Heart left ventricle (tissue), 16 donors: ENCODE results near the gene LRRTM4. TPM values are rescaled to one million over a fixed set of nuclear protein-coding genes. Genes with fewer than 3 reads are reported as not detected.

Experiments used
- ATAC-seq, 4 donors: fragments of 200-7000 bp; cut with Tn5 transposase; one replicate each; pipeline ENCODE4 v1.9.1; 2020 to 2022; ENCODE audit warnings: moderate library complexity in 4 of 4, mild to moderate bottlenecking in 3 of 4, moderate number of reproducible peaks in 1 of 4
- DNase-seq, 5 donors: peaks; one replicate each; pipeline ENCODE4 v3.0.0-alpha.2; 2020
- H3K27ac ChIP-seq, 12 donors: fragments of 200-600 bp; sonication (generic) in 4 of 12; one replicate each; pipeline versions ENCODE4 v1.5.0 to v1.8.0; 2016 to 2022; ENCODE audit warnings: mild to moderate bottlenecking in 2 of 12
- H3K27me3 ChIP-seq, 9 donors: fragments of 200-600 bp; sonication (generic) in 2 of 9; one replicate each; pipeline versions ENCODE4 v1.5.1 to v1.8.0; 2016 to 2022; ENCODE audit warnings: mild to moderate bottlenecking in 3 of 9
- H3K36me3 ChIP-seq, 9 donors: fragments of 200-600 bp; sonication (generic) in 2 of 9; one replicate each; pipeline versions ENCODE4 v1.5.0 to v1.8.0; 2018 to 2022; ENCODE audit warnings: mild to moderate bottlenecking in 2 of 9
- H3K4me1 ChIP-seq, 12 donors: fragments of 200-600 bp; sonication (generic) in 4 of 12; one replicate each; pipeline versions ENCODE4 v1.5.0 to v1.8.0; 2016 to 2022; ENCODE audit warnings: mild to moderate bottlenecking in 3 of 12
- H3K4me3 ChIP-seq, 12 donors: fragments of 200-600 bp; sonication (generic) in 4 of 12; one replicate each; pipeline versions ENCODE4 v1.5.0 to v1.8.0; 2017 to 2022; ENCODE audit warnings: mild to moderate bottlenecking in 9 of 12, moderate library complexity in 4 of 12
- H3K9me3 ChIP-seq, 12 donors: fragments of 200-600 bp; sonication (generic) in 4 of 12; one replicate each; pipeline versions ENCODE4 v1.5.0 to v1.8.0; 2016 to 2022; ENCODE audit warnings: mild to moderate bottlenecking in 1 of 12
- POLR2A ChIP-seq, 2 donors: fragments of 450-650 bp; IDR thresholded peaks; one replicate each; pipeline ENCODE4 v1.6.1; 2017; ENCODE audit warnings: antibody characterized with exemption in 2 of 2, mild to moderate bottlenecking in 2 of 2, moderate library complexity in 2 of 2
- WGBS, 4 donors: extraction: QIAGEN DNeasy Blood & Tissue Kit in 2 of 4; methylation state at CpG; one replicate each; pipeline versions ENCODE4 v1.1.5 to v1.1.7; 2013 to 2018; 5-methylcytosine and 5-hydroxymethylcytosine counted together
- intact Hi-C, 10 donors: fragments of 100-400 bp; cut with DNase I; formaldehyde crosslinking; loops; one replicate each; pipeline versions ENCODE4 v1.11.1 to v1.14.2; 2022
- polyA plus RNA-seq, 2 donors: library from polyadenylated mRNA; stranded (reverse); fragments of 200-250 nt; gene quantifications; one replicate each; pipeline ENCODE4 v1.2.3, GENCODE V29; 2013
- total RNA-seq, 9 donors: library from RNA; depleted of rRNA in 2 of 9; stranded (reverse); fragments of >200 nt in 2 of 9; fragmentation: NEBNext Ultra II Directional in 3 of 9; extraction: Animal tissue kit (Norgen Biotek cat#: 25700) in 3 of 9; gene quantifications; one replicate each; pipeline versions ENCODE4 v1.1.0 to v1.2.4, GENCODE V29; 2016 to 2023
- TF ChIP-seq, protein P1 (sequence below), 12 donors: fragments of 200-600 bp; sonication (generic) in 4 of 12; IDR thresholded peaks; one replicate each; pipeline versions ENCODE4 v1.5.0 to v1.8.0; 2018 to 2022; ENCODE audit warnings: antibody characterized with exemption in 12 of 12, mild to moderate bottlenecking in 5 of 12
- donor health status: ischemic (EF 13 %, LVEDD 7.1; RV severe dilation, severe dysfunction).
- donor health status: healthy with polysubstance abuse.
- donor health status: DM: no; HTN: yes; CAD: no.
- donor health status: DM: no; HTN: no; CAD: no.
- donor health status: ischemic (EF 25% LVEDD 6.9; RV normal size, moderate dysfunction).
- donor health status: ischemic (EF 25% LVEDD 5.7; RV mildly dilated, moderate dysfunction).
- donor health status: healthy.
- donor health status: DM: yes; HTN: yes; CAD: no.
- donor health status: ischemic (EF 35%, LVEDD 5.7; RV mildly dilated, moderate dysfunction).
- donor health status: nonischemic (EF 11% LVEDD 7.7; RV severe dilation, severe dysfunction).
- donor health status: DM: yes; HTN: yes; CAD: no.
- donor health status: PGD.
- donor health status: ischemic (EF 29% LVEDD 5.4; RV normal size, mild dysfunction).
- donor health status: nonischemic (EF 23%, LVEDD 6.1; RV moderate dilation, normal function).

LRRTM4 gene
- total and polyA plus RNA-seq, 11 donors, result 0.15 to 1.3 (median 0.50) TPM; not detected in 1

DNA sequence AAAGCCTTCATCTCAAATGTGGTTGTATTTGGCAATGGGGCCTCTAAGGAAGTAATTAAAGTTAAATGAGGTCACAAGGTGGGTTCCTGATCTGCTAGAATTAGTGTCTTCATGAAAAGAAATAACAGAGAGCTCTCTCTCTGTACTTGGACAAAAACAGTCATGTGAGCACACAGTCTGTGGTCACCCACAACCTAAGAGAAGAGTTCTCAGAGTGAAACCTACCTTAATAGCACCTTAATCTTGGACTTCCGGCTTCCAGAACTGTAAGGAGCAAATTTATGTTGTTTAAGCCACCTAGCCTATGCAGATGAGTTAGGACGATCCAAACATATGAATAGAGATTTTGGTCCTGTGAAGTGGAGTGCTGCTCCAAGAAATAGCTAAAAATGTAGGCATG is 758.9 kb downstream of the LRRTM4 start:
- DNase-seq, result no peak

DNA sequence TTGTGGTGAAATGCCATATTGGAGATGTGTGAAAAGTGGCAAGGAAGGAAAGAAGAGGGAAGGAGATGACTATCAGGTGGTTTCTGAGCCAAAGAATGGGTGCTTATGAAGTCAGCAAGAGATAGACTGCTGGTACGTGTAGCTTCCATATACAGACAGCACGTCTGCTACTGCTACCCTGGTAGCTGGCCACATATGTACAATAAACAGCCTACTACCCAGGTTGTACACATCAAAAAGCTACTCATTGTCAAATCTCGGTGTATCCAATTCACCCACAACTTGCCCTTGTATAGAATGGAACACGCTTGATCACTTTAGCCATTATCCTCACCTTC is 761.8 kb downstream of the LRRTM4 start:
- WGBS, 4 donors, result 84 to 89% (median 86%) methylated on average over 4 of the region's 4 CpGs
- intact Hi-C loops, result no loop called here
- H3K27ac ChIP-seq, result no peak overlapping the region
- H3K9me3 ChIP-seq, result no peaks in the 10 kb centered on the region
- DNase-seq, result no peak
- H3K4me1 ChIP-seq, result no peaks in the 10 kb centered on the region
- ATAC-seq, result no peak
- no peak for TF ChIP-seq POLR2A (IDR thresholded peaks at IDR 0.05)
- TF ChIP-seq, protein P1, sequence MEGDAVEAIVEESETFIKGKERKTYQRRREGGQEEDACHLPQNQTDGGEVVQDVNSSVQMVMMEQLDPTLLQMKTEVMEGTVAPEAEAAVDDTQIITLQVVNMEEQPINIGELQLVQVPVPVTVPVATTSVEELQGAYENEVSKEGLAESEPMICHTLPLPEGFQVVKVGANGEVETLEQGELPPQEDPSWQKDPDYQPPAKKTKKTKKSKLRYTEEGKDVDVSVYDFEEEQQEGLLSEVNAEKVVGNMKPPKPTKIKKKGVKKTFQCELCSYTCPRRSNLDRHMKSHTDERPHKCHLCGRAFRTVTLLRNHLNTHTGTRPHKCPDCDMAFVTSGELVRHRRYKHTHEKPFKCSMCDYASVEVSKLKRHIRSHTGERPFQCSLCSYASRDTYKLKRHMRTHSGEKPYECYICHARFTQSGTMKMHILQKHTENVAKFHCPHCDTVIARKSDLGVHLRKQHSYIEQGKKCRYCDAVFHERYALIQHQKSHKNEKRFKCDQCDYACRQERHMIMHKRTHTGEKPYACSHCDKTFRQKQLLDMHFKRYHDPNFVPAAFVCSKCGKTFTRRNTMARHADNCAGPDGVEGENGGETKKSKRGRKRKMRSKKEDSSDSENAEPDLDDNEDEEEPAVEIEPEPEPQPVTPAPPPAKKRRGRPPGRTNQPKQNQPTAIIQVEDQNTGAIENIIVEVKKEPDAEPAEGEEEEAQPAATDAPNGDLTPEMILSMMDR (IDR thresholded peaks at IDR 0.05), result no peak
- H3K4me3 ChIP-seq, result no peak overlapping the region
- no peaks in the 10 kb centered on the region for H3K27me3 ChIP-seq
- no peaks in the 10 kb centered on the region for H3K36me3 ChIP-seq

More for the DNA sequence above, 758.9 kb downstream of the LRRTM4 start:
- Histone ChIP-seq H3K27ac (no peak overlapping the region), H3K4me1 (no peaks in the 10 kb centered on the region), H3K36me3 (no peaks in the 10 kb centered on the region), H3K9me3 (no peaks in the 10 kb centered on the region), H3K27me3 (no peaks in the 10 kb centered on the region), H3K4me3 (no peak overlapping the region)
- TF ChIP-seq, protein P1 (IDR thresholded peaks at IDR 0.05), result no peak
- no peak for TF ChIP-seq POLR2A (IDR thresholded peaks at IDR 0.05)
- intact Hi-C loops, result no loop called here
- no peak for ATAC-seq
- WGBS, 4 donors, result 71 to 83% (median 80%) methylated on average over 2 of the region's 2 CpGs

DNA sequence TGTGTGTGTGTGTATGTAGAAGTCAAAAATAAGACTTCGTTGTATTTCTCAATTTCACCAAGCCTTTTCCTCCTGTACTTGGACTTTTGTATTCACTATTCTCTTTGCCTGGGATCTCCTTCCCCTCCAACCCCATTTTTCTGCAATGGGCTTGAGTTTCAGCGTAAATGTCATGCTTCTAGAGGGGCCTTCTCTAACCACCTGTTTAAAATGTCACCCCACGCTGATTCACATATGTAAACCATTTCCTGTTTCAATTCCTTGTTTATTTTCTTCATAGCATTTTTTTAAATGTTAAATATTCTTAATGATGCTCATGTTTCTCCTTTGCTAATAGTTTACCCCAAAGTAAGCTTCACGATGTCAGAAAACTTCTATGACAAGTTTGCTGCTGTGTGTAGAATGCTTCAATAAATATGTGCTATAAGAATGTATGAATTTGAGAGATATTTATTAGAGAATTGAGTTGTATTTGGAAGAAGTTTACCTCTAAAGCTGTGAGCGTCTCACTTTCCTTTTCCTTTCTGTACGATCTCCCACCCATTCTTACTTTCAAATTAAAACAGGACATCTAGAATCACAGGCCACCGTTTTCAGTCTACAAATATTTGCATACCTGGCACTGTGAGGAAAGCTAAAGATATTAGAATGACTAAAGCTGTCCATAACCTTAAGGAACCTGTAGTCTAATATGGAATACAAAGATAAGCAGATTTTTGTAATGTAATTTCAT is 762.4 kb downstream of the LRRTM4 start:
- H3K4me3 ChIP-seq, result no peak overlapping the region
- intact Hi-C loops, result no loop called here
- no peaks in the 10 kb centered on the region for H3K27me3 ChIP-seq
- no peaks in the 10 kb centered on the region for H3K4me1 ChIP-seq
- ATAC-seq (no peak), DNase-seq (no peak)
- no peak overlapping the region for H3K27ac ChIP-seq
- H3K36me3 ChIP-seq, result no peaks in the 10 kb centered on the region
- H3K9me3 ChIP-seq, result no peaks in the 10 kb centered on the region
- TF ChIP-seq, protein P1 (IDR thresholded peaks at IDR 0.05), result no peak
- TF ChIP-seq POLR2A (IDR thresholded peaks at IDR 0.05), result no peak
- WGBS, 4 donors, result 75 to 81% (median 79%) methylated on average over 7 of the region's 7 CpGs

DNA sequence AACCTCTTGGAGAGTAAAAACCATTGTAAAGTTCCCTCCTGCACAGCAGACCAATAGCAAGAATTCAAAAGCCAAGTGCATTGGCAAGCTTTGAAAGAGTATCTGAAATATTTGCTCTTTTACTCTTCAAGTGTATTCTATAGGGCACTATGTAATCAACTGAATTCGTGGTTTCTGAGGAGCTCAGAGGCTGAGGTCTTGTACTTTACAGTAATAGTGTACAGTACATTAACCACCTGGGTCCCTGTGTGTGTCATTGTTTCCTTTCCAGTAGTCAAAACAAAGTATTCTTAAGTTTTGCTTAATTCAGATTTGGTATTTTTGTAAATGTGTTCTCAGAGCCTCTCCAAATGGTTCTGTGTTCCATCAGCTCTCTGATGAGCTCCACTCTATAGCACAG is 769.7 kb downstream of the LRRTM4 start:
- no peak for TF ChIP-seq POLR2A (IDR thresholded peaks at IDR 0.05)
- TF ChIP-seq, protein P1 (IDR thresholded peaks at IDR 0.05), result no peak
- Histone ChIP-seq H3K27ac (no peak overlapping the region), H3K27me3 (no peaks in the 10 kb centered on the region), H3K9me3 (no peaks in the 10 kb centered on the region), H3K36me3 (no peaks in the 10 kb centered on the region), H3K4me1 (no peaks in the 10 kb centered on the region), H3K4me3 (no peak overlapping the region)
- DNase-seq, result no peak
- no peak for ATAC-seq
- intact Hi-C loops, result no loop called here
- WGBS, 4 donors, result 35 to 57% (median 40%) methylated on average over 1 of the region's 1 CpG
